Spleen (tissue), 7 donors: ENCODE data around the gene GALNTL6.
"Not testable (repeated sequence)": the region's sequence is repeated elsewhere in the genome, so short reads cannot be mapped to it uniquely, and the experiment has no call there.

Experiments
- POLR2A ChIP-seq, 3 donors: fragments of 450-650 bp; IDR thresholded peaks; one replicate each; pipeline ENCODE4 v1.5.1; 2017; ENCODE audit warnings: antibody characterized with exemption in 3 of 3, mild to moderate bottlenecking in 1 of 3
- POLR2AphosphoS5 ChIP-seq, 3 donors: sonication (generic); formaldehyde crosslinking; IDR thresholded peaks; one replicate each; pipeline ENCODE4 v1.5.1; 2017; ENCODE audit warnings: antibody characterized with exemption in 3 of 3
- TF ChIP-seq, protein P1 (sequence below), 11 experiments: fragments of 200-600 bp in 7 of 11; fragments of 450-650 bp in 4 of 11; sonication (generic) in 4 of 11; IDR thresholded peaks in 8 of 11; conservative IDR thresholded peaks in 3 of 11; 1 replicate in 7 of 11; 2 replicates in 4 of 11; pipeline versions ENCODE4 v1.4.0 to v1.8.0; 2016 to 2021; ENCODE audit warnings: antibody characterized with exemption in 11 of 11, inconsistent platforms in 4 of 11, mild to moderate bottlenecking in 1 of 11
- donor health status: DM: no; HTN: no; CAD: no; lungs with moderate emphysema.
- donor health status: DM: no; HTN: no; CAD: no.
- donor health status: DM: no; HTN: no; CAD: no.

DNA sequence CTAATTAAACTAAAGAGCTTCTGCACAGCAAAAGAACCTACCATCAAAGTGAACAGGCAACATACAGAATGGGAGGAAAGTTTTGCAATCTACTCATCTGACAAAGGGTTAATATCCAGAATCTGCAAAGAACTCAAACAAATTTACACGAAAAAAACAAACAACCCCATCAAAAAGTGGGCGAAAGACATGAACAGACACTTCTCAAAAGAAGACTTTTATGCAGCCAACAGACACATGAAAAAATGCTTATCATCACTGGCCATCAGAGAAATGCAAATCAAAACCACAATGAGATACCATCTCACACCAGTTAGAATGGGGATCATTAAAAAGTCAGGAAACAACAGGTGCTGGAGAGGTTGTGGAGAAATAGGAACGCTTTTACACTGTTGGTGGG lies 1104.2 kb downstream of the GALNTL6 start:
- TF ChIP-seq, protein P1, sequence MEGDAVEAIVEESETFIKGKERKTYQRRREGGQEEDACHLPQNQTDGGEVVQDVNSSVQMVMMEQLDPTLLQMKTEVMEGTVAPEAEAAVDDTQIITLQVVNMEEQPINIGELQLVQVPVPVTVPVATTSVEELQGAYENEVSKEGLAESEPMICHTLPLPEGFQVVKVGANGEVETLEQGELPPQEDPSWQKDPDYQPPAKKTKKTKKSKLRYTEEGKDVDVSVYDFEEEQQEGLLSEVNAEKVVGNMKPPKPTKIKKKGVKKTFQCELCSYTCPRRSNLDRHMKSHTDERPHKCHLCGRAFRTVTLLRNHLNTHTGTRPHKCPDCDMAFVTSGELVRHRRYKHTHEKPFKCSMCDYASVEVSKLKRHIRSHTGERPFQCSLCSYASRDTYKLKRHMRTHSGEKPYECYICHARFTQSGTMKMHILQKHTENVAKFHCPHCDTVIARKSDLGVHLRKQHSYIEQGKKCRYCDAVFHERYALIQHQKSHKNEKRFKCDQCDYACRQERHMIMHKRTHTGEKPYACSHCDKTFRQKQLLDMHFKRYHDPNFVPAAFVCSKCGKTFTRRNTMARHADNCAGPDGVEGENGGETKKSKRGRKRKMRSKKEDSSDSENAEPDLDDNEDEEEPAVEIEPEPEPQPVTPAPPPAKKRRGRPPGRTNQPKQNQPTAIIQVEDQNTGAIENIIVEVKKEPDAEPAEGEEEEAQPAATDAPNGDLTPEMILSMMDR (IDR thresholded peaks at IDR 0.05 in 8 of 11, conservative IDR thresholded peaks at IDR 0.05 in 3 of 11): not testable (repeated sequence)
- TF ChIP-seq POLR2A, POLR2AphosphoS5 (IDR thresholded peaks at IDR 0.05): not testable (repeated sequence)
